GM23338 (cell line): ENCODE measurements around the gene PARVB.

Source experiments
- CTCF ChIP-seq, 2 experiments: fragments of 200-600 bp in 1 of 2; sonication (generic) in 1 of 2; conservative IDR thresholded peaks; 2 replicates each; pipeline versions ENCODE4 v1.5.1 to v1.6.1; 2016 to 2017; ENCODE audit warnings: antibody characterized with exemption in 2 of 2, low read depth in 2 of 2, mild to moderate bottlenecking in 2 of 2, moderate library complexity in 1 of 2
- ETS1 ChIP-seq: IDR thresholded peaks from 2 replicates; pipeline ENCODE4 v1.6.1; 2016; ENCODE audit warnings: antibody characterized with exemption
- EZH2 ChIP-seq: fragments of 200-600 bp; sonication (generic); IDR thresholded peaks from one replicate; pipeline ENCODE4 v1.8.0; 2017; ENCODE audit warnings: antibody characterized with exemption, mild to moderate bottlenecking, low read depth; ENCODE audit not compliant: unreplicated experiment
- POLR2AphosphoS5 ChIP-seq: IDR thresholded peaks from 2 replicates; pipeline ENCODE4 v1.6.1; 2016; ENCODE audit warnings: antibody characterized with exemption, low read depth
- ZNF331 ChIP-seq: fragments of 250-450 bp; sonication (Bioruptor Pico); IDR thresholded peaks from 2 replicates; pipeline ENCODE4 v1.5.0; 2020; ENCODE audit warnings: low read depth, mild to moderate bottlenecking, moderate library complexity

GRCh38 chr22:44090571-44090905, 66.4 kb downstream of the PARVB start:
- no peak for TF ChIP-seq ETS1
- no peak for TF ChIP-seq EZH2
- TF ChIP-seq CTCF (conservative IDR thresholded peaks at IDR 0.05; ENCODE audit: low read depth in 2 of 2), result no peak
- no peak for TF ChIP-seq POLR2AphosphoS5
- TF ChIP-seq ZNF331 (CRISPR knock-in tag), result no peak
